Dendritic cell treated with granulocyte-macrophage colony-stimulating factor and Interleukin-4, amounts not matched to agents 40 ng/mL and 50 ng/mL, for 4 days (primary cell): Measurements from ENCODE around the gene THOC6.
"Not testable (repeated sequence)": the region's sequence is repeated elsewhere in the genome, so short reads cannot be mapped to it uniquely, and the experiment has no call there.

Source experiments
- H3K27ac Mint-ChIP-seq: one replicate; pipeline ENCODE4 v1.8.0; 2022; ENCODE audit warnings: mild to moderate bottlenecking, mixed read lengths
- H3K27me3 Mint-ChIP-seq: one replicate; pipeline ENCODE4 v1.8.0; 2022; ENCODE audit warnings: mild to moderate bottlenecking, mixed read lengths
- H3K36me3 Mint-ChIP-seq: one replicate; pipeline ENCODE4 v1.8.0; 2022; ENCODE audit warnings: low read depth, mixed read lengths
- H3K4me1 Mint-ChIP-seq: one replicate; pipeline ENCODE4 v1.8.0; 2022; ENCODE audit warnings: low read depth, mixed read lengths
- H3K4me3 Mint-ChIP-seq: one replicate; pipeline ENCODE4 v1.8.0; 2022; ENCODE audit warnings: mild to moderate bottlenecking, moderate library complexity, mixed read lengths
- H3K9me3 Mint-ChIP-seq: one replicate; pipeline ENCODE4 v1.8.0; 2022; ENCODE audit warnings: mixed read lengths
- intact Hi-C: fragments of 100-400 bp; cut with micrococcal nuclease; formaldehyde crosslinking; loops from one replicate; pipeline ENCODE4 v1.15.0; 2022

Gene THOC6

DNA sequence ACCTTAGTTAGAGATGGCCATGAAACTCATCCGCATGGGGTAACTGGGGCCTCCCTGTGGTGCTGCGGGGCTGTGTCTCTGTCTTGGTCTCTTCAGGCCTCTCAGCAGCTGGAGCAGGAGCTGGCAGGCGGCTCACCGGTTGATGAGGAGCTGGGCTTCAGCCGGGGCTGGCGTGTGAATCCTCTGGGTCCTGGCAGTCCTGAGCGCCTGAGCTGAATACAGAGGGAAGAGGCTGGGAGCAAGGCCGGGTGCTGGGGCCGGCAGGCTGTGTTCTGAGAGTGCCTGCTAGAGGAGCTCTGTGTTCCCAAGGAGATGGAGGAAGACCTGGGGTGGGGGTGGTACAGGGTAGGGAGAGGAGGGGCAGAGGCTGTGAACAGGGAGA, 31.9 kb downstream of the THOC6 start:
- H3K27ac Mint-ChIP-seq, H3K4me3 Mint-ChIP-seq, H3K27me3 Mint-ChIP-seq, H3K9me3 Mint-ChIP-seq, intact Hi-C loops: not testable (repeated sequence)
- Mint-ChIP-seq H3K4me1 (peaks cover 86% of the 10 kb centered on the region), H3K36me3 (peaks cover 54% of the 10 kb centered on the region)

DNA sequence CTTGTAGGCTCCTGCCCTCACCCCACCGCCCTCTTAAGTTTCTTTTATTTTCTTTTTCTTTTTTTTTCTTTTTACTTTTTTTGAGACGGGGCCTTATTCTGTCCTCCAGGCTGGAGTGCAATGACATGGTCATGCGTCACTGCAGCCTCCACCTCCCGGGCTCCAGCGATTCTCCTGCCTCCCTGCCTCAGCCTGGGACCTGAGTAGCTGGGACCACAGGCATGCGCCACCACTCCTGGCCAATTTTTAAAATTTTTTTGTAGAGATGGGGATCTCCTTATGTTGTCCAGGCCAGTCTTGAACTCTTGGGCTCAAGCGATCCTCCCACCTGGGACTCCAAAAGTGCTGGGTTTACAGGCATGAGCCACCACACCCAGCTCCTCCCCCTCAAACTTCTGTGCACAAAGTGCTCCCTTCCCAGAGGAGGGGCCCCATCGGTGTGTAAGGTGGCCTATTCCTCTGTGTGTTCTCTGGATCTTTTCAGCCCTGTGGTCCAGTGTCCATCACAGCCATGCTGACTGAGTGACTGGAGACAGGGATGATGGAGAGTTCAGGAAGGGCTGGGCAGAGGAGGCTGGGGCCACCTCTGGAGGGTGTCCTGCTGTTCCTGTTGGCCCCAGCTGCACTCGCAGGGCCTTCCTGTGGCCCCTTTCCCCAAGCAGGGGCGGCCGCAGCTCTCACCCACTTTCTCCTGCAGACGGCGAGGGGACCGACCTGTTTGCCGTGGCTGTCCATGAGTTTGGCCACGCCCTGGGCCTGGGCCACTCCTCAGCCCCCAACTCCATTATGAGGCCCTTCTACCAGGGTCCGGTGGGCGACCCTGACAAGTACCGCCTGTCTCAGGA, 32.7 kb downstream of the THOC6 start:
- no peak overlapping the region for H3K27ac Mint-ChIP-seq
- H3K27me3 Mint-ChIP-seq, result peaks cover 5% of the 10 kb centered on the region
- peaks cover 46% of the 10 kb centered on the region for H3K36me3 Mint-ChIP-seq
- intact Hi-C loops, result no loop called here
- H3K4me3 Mint-ChIP-seq, result no peak overlapping the region
- H3K9me3 Mint-ChIP-seq, result no peaks in the 10 kb centered on the region
- H3K4me1 Mint-ChIP-seq, result peaks cover 79% of the 10 kb centered on the region

DNA sequence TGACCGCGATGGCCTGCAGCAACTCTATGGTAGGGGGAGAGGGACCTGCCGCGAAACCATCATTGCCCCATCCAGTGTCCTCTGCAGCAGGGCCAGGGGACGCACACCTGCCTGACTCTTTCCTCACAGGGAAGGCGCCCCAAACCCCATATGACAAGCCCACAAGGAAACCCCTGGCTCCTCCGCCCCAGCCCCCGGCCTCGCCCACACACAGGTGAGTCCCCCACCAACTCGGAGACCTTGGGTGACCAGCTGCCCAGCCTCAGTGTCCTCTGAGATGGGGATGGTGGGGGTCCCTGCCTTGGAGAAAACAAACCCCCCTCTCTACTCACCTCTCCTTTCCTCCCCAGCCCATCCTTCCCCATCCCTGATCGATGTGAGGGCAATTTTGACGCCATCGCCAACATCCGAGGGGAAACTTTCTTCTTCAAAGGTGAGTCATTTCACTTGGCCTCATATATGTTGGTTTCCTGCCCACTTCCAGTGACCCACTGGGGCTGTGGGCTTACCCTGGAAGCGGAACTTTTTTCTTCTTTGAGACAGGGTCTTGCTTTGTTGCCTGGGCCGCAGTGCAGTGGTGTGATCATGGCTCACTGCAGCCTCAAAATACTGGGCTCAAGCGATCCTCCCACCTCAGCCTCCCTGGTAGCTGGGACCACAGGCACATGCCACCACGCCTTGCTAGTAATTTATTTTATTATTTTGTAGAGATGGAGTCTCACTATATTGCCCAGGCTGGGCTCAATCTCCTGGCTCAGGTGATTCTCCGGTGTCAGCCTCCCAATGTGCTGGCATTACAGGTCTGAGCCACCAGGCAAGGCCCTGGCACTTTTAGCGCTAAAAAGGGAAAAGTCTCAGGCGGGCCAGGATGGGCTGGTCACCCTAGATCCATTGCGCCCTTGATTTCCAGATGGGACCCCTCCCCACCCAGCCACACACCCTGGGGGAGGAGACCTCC, 33.6 kb downstream of the THOC6 start:
- no peak overlapping the region for H3K27ac Mint-ChIP-seq
- peaks cover 39% of the 10 kb centered on the region for H3K36me3 Mint-ChIP-seq
- H3K27me3 Mint-ChIP-seq, result peaks cover 2% of the 10 kb centered on the region
- no peak overlapping the region for H3K4me3 Mint-ChIP-seq
- H3K9me3 Mint-ChIP-seq, result no peaks in the 10 kb centered on the region
- intact Hi-C loops, result no loop called here
- peaks cover 77% of the 10 kb centered on the region for H3K4me1 Mint-ChIP-seq

DNA sequence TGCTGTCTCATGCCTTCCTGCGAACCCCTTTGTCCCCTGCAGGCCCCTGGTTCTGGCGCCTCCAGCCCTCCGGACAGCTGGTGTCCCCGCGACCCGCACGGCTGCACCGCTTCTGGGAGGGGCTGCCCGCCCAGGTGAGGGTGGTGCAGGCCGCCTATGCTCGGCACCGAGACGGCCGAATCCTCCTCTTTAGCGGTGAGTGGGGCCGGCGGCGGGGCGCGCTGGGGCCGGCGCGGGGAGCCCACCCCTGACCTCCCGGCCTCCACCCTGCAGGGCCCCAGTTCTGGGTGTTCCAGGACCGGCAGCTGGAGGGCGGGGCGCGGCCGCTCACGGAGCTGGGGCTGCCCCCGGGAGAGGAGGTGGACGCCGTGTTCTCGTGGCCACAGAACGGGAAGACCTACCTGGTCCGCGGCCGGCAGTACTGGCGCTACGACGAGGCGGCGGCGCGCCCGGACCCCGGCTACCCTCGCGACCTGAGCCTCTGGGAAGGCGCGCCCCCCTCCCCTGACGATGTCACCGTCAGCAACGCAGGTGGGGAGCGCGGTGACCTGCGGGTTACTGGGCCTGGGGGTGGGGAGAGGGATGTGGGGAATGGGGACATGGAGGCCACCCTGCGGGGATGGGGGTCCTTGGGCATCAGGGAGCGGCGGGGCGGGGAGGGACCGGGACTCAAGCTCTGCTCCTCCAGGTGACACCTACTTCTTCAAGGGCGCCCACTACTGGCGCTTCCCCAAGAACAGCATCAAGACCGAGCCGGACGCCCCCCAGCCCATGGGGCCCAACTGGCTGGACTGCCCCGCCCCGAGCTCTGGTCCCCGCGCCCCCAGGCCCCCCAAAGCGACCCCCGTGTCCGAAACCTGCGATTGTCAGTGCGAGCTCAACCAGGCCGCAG, 34.5 kb downstream of the THOC6 start:
- peaks cover 71% of the 10 kb centered on the region for H3K4me1 Mint-ChIP-seq
- intact Hi-C loops, result loop anchor here (1.0 kb wide), 3 partner anchors 36 to 108 kb away; no protein-coding TSS in a partner anchor

DNA sequence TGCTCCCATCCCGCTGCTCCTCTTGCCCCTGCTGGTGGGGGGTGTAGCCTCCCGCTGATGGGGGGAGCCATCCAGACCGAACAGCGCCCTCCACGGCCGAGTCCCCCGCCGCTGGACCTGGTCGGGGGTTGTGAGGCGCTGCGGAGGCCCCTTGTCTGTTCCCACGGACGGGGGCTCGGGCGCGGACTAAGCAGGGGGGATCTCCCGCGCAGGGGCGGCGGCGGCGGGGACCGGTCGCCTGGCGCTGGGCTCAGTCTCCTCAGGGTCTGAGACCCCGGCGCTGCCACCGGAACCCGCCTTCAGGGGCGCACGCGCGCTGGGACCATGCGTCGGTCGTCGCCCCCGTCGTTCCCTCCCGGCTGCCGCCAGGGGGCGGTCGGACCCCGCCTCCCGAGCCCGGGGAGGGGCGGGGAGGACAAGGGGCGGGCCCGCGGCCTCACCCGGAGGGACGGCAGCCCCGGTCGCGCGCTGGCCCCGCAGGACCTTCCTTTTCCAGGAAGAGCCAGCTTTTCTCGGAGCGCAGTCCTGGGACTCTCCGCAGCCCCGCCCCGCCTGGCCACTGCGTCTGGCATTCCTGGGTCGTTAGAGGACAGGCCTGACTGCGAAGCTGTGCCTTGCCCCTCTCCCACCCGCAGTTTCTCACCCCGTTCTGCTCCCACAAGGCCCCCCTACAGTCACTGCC, 35.3 kb downstream of the THOC6 start:
- Mint-ChIP-seq H3K4me1 (peaks cover 63% of the 10 kb centered on the region), H3K9me3 (no peaks in the 10 kb centered on the region), H3K36me3 (peaks cover 29% of the 10 kb centered on the region), H3K27me3 (peaks cover 2% of the 10 kb centered on the region), H3K4me3 (peak overlapping the region; percentile 81), H3K27ac (peak overlapping the region; percentile 95)
- intact Hi-C loops, result loop anchor here (1.0 kb wide), 3 partner anchors 35 to 107 kb away; no protein-coding TSS in a partner anchor

More for the DNA sequence above, 34.5 kb downstream of the THOC6 start:
- no peaks in the 10 kb centered on the region for H3K9me3 Mint-ChIP-seq
- peak overlapping the region; percentile 81 for H3K4me3 Mint-ChIP-seq
- peak overlapping the region; percentile 95 for H3K27ac Mint-ChIP-seq
- H3K27me3 Mint-ChIP-seq, result peaks cover 2% of the 10 kb centered on the region
- H3K36me3 Mint-ChIP-seq, result peaks cover 37% of the 10 kb centered on the region

DNA sequence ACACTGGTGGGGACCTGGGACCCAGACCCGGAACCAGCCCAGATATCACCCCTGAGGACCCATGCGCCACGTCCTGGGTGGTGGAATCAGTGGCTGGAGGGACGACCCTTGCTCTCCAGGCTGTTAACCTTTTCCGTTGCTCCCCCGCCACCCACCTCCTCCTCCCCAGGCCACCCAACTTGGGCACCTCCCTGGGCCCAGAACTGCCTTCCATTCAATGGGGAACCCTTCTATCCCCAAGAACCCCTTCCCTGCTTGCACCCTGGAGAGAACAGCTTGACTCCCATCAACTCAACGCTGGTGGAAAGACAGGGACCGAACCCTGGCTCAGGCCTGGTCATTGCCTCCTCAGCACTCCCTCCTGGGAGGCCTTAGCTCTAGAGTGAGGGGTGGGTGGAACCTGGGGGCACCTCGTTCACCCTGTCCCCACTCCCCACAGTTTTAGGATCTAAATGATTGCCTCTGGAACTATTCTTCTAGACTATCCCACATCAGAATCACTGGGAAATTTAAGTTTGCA, 35.9 kb downstream of the THOC6 start:
- Mint-ChIP-seq H3K4me3 (peak overlapping the region; percentile 63), H3K4me1 (peaks cover 59% of the 10 kb centered on the region), H3K27me3 (peaks cover 3% of the 10 kb centered on the region), H3K36me3 (peaks cover 23% of the 10 kb centered on the region), H3K9me3 (no peaks in the 10 kb centered on the region), H3K27ac (peak overlapping the region; percentile 95)
- intact Hi-C loops, result loop anchor here (1.0 kb wide), 3 partner anchors 35 to 107 kb away; no protein-coding TSS in a partner anchor

DNA sequence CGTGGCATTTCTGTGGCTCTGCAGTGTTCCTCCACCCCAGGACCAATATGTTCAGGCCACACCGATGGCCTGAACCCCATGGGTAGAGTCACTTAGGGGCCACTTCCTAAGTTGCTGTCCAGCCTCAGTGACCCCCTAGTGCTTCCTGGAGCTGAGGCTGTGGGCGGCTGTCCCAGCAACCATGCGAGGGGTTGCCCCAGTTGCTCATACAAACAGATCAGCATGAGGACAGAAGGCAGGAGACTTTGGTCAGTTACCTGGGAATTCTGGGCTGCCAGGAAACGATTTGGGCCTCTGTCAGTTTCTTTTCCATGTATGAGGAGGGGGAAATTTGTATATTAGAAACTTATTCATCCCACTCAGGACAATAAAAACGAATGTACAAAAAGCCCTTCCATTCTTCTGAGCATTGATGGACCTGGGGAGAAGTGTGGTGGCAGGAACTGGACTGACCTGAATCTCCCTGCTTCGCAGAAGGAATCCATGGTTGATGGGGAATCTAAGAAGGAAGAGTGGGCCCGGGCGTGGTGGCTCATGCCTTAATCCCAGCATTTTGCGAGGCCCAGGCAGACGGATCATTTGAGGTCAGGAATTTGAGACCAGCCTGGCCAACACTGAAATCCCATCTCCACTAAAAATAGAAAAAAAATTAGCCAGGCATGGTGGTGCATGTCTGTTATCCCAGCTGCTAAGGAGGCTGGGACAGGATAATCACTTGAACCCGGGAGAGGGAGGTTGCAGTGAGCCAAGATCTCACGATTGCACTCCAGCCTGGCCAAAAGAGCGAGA, 36.7 kb downstream of the THOC6 start:
- Mint-ChIP-seq H3K4me1 (peaks cover 59% of the 10 kb centered on the region), H3K9me3 (no peaks in the 10 kb centered on the region), H3K4me3 (no peak overlapping the region), H3K27me3 (peaks cover 3% of the 10 kb centered on the region), H3K36me3 (peaks cover 18% of the 10 kb centered on the region), H3K27ac (peak overlapping the region; percentile 95)
- intact Hi-C loops, result no loop called here

DNA sequence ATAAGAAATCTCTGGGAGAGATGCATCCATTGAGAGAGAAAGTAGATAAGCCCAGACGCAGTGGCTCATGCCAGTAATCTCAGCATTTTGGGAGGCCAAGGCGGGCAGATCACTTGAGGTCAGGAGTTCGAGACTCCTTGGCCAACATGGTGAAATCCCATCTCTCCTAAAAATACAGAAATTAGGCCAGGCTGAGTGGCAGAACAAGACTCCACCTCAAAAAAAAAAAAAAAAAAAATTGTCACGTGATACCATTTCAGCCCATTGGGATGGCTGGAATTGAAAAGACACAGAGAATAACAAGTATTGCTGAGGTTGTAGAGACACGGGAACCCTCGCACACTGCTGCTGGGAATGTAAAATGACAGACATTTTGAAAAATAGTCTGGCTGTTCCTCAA, 38.7 kb downstream of the THOC6 start:
- no peak overlapping the region for H3K27ac Mint-ChIP-seq
- intact Hi-C loops, result no loop called here
- H3K27me3 Mint-ChIP-seq, result peaks cover 3% of the 10 kb centered on the region
- H3K4me1 Mint-ChIP-seq, result peaks cover 50% of the 10 kb centered on the region
- peaks cover 2% of the 10 kb centered on the region for H3K36me3 Mint-ChIP-seq
- no peak overlapping the region for H3K4me3 Mint-ChIP-seq
- H3K9me3 Mint-ChIP-seq, result no peaks in the 10 kb centered on the region

DNA sequence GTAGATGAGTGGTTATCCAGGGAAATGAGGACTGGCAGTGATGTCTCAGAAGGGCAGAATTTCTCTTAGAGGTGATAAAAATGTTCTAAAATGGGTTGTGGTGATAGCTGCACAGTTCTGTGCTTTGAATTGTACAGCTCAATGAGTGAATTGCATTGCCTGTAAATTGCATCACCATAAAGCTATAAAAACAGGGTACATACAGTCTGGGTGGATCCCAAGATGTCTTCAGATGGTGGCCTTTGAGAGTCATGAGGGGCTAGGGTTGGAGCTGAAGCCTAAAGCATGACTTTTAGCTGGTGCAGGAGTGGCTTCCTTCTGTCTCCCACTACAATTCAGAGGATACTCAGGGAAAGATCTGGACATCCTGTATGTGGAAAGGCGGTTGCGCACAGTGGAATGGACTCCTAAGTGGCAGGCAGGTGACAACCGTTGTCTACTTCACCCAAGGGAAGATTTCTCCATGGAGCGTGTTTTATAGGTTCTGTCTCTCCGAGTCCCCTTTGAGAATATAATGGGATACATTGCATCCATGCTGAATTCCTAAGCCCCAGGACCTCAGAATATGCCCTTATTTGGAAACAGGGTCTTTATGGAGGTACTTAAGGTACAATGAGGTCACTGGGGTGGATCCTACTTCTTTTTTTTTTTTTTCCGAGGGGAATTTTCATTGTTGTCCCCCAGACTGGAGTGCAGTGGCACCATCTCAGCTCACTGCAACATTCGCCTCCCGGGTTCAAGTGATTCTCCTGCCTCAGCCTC, 40.0 kb downstream of the THOC6 start:
- peak overlapping the region; percentile 39 for H3K27ac Mint-ChIP-seq
- H3K27me3 Mint-ChIP-seq, result peaks cover 3% of the 10 kb centered on the region
- H3K36me3 Mint-ChIP-seq, result no peaks in the 10 kb centered on the region
- H3K9me3 Mint-ChIP-seq, result no peaks in the 10 kb centered on the region
- intact Hi-C loops, result no loop called here
- H3K4me1 Mint-ChIP-seq, result peaks cover 45% of the 10 kb centered on the region
- H3K4me3 Mint-ChIP-seq, result no peak overlapping the region

DNA sequence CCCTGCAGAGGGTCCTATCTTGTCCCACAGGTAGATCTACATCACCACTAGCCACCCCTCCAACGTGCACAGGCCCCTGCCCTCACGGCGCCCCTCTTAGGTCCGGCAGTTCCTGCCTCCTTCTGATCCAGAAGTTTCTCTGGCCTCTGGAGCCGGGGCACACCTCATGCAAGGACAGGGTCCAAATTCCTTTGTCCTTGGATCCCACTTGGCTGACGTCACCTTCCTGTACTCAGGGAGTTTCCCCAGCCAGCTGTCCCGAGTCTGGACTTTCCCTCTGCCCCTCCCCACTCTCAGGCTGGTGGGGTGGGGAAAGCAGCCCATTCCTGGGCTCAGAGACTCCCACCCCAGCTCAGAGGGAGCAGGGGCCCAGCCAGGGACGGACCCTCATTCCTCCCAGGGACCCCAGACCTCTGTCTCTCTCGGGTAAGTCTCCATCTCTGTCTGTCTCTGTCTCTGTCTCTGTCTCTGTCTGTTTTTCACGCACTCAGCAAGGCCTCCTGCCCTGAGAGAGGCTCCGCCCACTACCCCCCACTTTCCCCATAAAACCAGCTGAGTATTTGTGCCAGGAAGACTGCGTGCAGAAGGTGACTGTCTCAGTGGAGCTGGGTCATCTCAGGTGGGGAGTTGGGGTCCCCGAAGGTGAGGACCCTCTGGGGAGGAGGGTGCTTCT, 41.4 kb downstream of the THOC6 start, which contains the start of gene IL32:
IL32 (plus strand) TSS at position 572 of the 673 bp plus-strand sequence. CDS start 172 bp downstream, outside the sequence.
- Mint-ChIP-seq H3K4me1 (peaks cover 42% of the 10 kb centered on the region), H3K36me3 (no peaks in the 10 kb centered on the region), H3K9me3 (no peaks in the 10 kb centered on the region), H3K27ac (peak within 1 kb of the TSS; percentile 39), H3K27me3 (peaks cover 2% of the 10 kb centered on the region), H3K4me3 (peak within 1 kb of the TSS; percentile 44)
- intact Hi-C loops, result no loop called here

DNA sequence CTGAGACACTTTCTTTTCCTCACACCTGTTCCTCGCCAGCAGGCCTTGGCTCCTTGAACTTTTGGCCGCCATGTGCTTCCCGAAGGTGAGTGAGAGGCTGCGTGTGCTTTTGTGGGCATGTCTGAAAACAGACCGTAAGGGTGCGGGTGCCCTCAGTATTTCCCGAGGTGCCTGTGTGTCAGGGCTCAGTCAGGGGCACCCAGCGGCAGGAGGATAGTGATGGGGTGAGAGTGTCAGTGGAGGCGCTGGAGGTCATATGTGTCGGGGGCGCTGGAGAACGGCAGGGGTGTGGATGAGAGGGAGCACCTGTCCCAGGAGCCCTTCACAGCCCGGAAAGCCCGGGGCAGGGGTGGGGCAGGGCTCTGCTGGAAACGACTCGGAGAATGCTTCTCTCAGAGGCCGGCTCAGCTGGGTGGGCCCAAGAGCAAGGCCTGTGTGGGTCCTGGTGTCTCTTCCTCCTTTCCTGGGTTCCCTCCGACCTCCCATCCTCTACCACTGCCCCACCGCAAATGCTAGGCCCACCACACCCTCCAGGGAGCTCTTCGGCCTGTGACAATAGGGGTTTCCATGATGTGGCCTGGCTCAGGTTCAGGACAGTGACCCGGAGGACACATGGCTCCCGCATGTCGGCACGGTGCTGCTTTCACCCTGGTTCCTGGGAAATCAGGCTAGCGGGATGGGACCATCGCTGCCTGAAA, 42.1 kb downstream of the THOC6 start:
- no peaks in the 10 kb centered on the region for H3K36me3 Mint-ChIP-seq
- peaks cover 2% of the 10 kb centered on the region for H3K27me3 Mint-ChIP-seq
- peak overlapping the region; percentile 39 for H3K27ac Mint-ChIP-seq
- peaks cover 36% of the 10 kb centered on the region for H3K4me1 Mint-ChIP-seq
- no peaks in the 10 kb centered on the region for H3K9me3 Mint-ChIP-seq
- intact Hi-C loops, result no loop called here
- H3K4me3 Mint-ChIP-seq, result peak overlapping the region; percentile 44
